ENCODE measurements around the gene CCDC38.

The CCDC38 gene

GRCh38 chr12:95830335-95831089, 111.9 kb downstream of the CCDC38 start:
- no peak for DNase-seq

GRCh38 chr12:95829395-95829794, 113.0 kb downstream of the CCDC38 start:
- no peak for DNase-seq

GRCh38 chr12:95820096-95820703, 122.2 kb downstream of the CCDC38 start:
- DNase-seq: no peak

Measured in activated CD8-positive, alpha-beta memory T cell treated with anti-CD3 and anti-CD28 coated beads, Interleukin-2, amount 50 U/mL, for 48 hours (primary cell).